HUDEP-2 (cell line): ENCODE results near the gene AKAP13.

Experiments
- DNase-seq, 76 experiments: peaks; one replicate each; lab custom pipeline; 2025; ENCODE audit not compliant: unreplicated experiment in 76 of 76; lab: John Stamatoyannopoulos, UW

The AKAP13 gene

GRCh38 chr15:85551221-85551832 is 170.9 kb downstream of the AKAP13 start:
- DNase-seq: no peak

GRCh38 chr15:85554852-85555521 is 174.6 kb downstream of the AKAP13 start:
- no peak for DNase-seq

- no peak for DNase-seq
These were observed 175.6 kb downstream of the AKAP13 start for GRCh38 chr15:85555875-85556617.

- DNase-seq: no peak
These were observed 176.2 kb downstream of the AKAP13 start for GRCh38 chr15:85556618-85556895.

- DNase-seq: no peak
These were observed 177.0 kb downstream of the AKAP13 start for GRCh38 chr15:85557385-85557784.

- no peak for DNase-seq
These were observed 178.4 kb downstream of the AKAP13 start for GRCh38 chr15:85558848-85559247.

GRCh38 chr15:85559530-85559929 is 179.1 kb downstream of the AKAP13 start:
- DNase-seq: no peak

- DNase-seq: no peak
These were observed 182.4 kb downstream of the AKAP13 start for GRCh38 chr15:85562824-85563223.

GRCh38 chr15:85563328-85563727 is 182.9 kb downstream of the AKAP13 start:
- no peak for DNase-seq

GRCh38 chr15:85563731-85564130 is 183.3 kb downstream of the AKAP13 start:
- no peak for DNase-seq

- no peak for DNase-seq
These were observed 184.3 kb downstream of the AKAP13 start for GRCh38 chr15:85564686-85565085.

- no peak for DNase-seq
These were observed 187.9 kb downstream of the AKAP13 start for GRCh38 chr15:85568261-85568808.

GRCh38 chr15:85570336-85570735 is 189.9 kb downstream of the AKAP13 start:
- DNase-seq: no peak

- DNase-seq: no peak
These were observed 191.4 kb downstream of the AKAP13 start for GRCh38 chr15:85571780-85572179.

- no peak for DNase-seq
These were observed 196.0 kb downstream of the AKAP13 start for GRCh38 chr15:85576392-85576791.

- DNase-seq: peak in 3 of 76 experiments; percentile 5 to 32 (median 6)
These were observed 198.7 kb downstream of the AKAP13 start for GRCh38 chr15:85578941-85579701.

- no peak for DNase-seq
These were observed 199.7 kb downstream of the AKAP13 start for GRCh38 chr15:85579957-85580694.

- DNase-seq: no peak
These were observed 200.5 kb downstream of the AKAP13 start for GRCh38 chr15:85580879-85581278.

- DNase-seq: no peak
These were observed 201.1 kb downstream of the AKAP13 start for GRCh38 chr15:85581495-85581894.
